Measurements from ENCODE around the gene ATP5PF. TPM values are rescaled to one million over a fixed set of nuclear protein-coding genes. Genes with fewer than 3 reads are reported as not detected.

Gene ATP5PF
- 49.4 and 55.7 TPM in 2 replicates for total RNA-seq

GRCh38 chr21:25734904-25735645 lies at the start of gene ATP5PF, which contains the start of gene GABPA:
Gene ATP5PF, minus strand, starts transcription at chr21:25734904. Its CDS starts 5,110 bp downstream, at chr21:25729794.
Gene GABPA, plus strand, starts transcription at chr21:25734972. Its CDS starts 6,627 bp downstream, at chr21:25741599.

Other genes with a start within 250 kb of the ATP5PF start
- gene MRPL39, start 127.4 kb downstream of the ATP5PF start, total RNA-seq = 38.2 and 43.5 TPM in 2 replicates
- 0.09 and 1.2 TPM in 2 replicates for gene JAM2, start 95.6 kb downstream of the ATP5PF start, total RNA-seq
- 23.1 and 24.8 TPM in 2 replicates for gene GABPA, start 68 bp upstream of the ATP5PF start, total RNA-seq